H1 (cell line): ENCODE results near the gene KCNRG. TPM values are rescaled to one million over a fixed set of nuclear protein-coding genes. Genes with fewer than 3 reads are reported as not detected.

Source experiments
- CTCF ChIA-PET: fragments of 300-600 bp; sonication (Branson Sonifier 250); formaldehyde crosslinking; loops from one replicate; lab custom pipeline; 2021; ENCODE audit not compliant: partially characterized antibody; lab: Charles Lee
- POLR2A ChIA-PET: fragments of 300-600 bp; sonication (Branson Sonifier 250); formaldehyde crosslinking; loops from one replicate; lab custom pipeline; 2021; ENCODE audit warnings: inconsistent platforms; ENCODE audit not compliant: partially characterized antibody; lab: Charles Lee
- DNase-seq, 2 experiments: peaks; one replicate each; pipeline versions ENCODE4 v3.0.0 to v3.0.0-alpha.2; 2010 to 2022; ENCODE audit warnings: low spot score in 2 of 2, low read depth in 1 of 2, mixed read lengths in 1 of 2
- FAIRE-seq: peaks from 2 replicates; lab custom pipeline; 2011; peaks lifted over from hg19 to GRCh38; lab: Jason Lieb, UNC
- H2AFZ ChIP-seq: 2 replicates; pipeline ENCODE4 v1.8.1; 2012; ENCODE audit warnings: low read length, inconsistent platforms
- H2AK5ac ChIP-seq: 2 replicates; pipeline ENCODE4 v1.6.1; 2013; ENCODE audit warnings: low read depth, low read length
- H2BK120ac ChIP-seq: replicated peaks from 2 replicates; pipeline ENCODE3; 2013; ENCODE audit warnings: low read depth, low read length, inconsistent platforms
- H2BK12ac ChIP-seq: 2 replicates; pipeline ENCODE4 v1.6.1; 2013; ENCODE audit warnings: low read depth, low read length
- H2BK15ac ChIP-seq: 2 replicates; pipeline ENCODE4 v1.6.1; 2013; ENCODE audit warnings: low read length
- H2BK20ac ChIP-seq: 2 replicates; pipeline ENCODE4 v1.6.1; 2013; ENCODE audit warnings: low read length
- H2BK5ac ChIP-seq: 2 replicates; pipeline ENCODE4 v1.6.1; 2013; ENCODE audit warnings: low read depth, low read length
- H3K14ac ChIP-seq: 2 replicates; pipeline ENCODE4 v1.6.1; 2013; ENCODE audit warnings: inconsistent platforms; ENCODE audit not compliant: insufficient read length
- H3K18ac ChIP-seq: 2 replicates; pipeline ENCODE4 v1.6.1; 2013; ENCODE audit warnings: low read length; ENCODE audit errors: extremely low read depth
- H3K23ac ChIP-seq: 2 replicates; pipeline ENCODE4 v1.6.1; 2013; ENCODE audit warnings: inconsistent platforms; ENCODE audit not compliant: insufficient read length
- H3K23me2 ChIP-seq: 2 replicates; pipeline ENCODE4 v1.6.1; 2013; ENCODE audit warnings: low read depth, low read length
- H3K27ac ChIP-seq: 2 replicates; pipeline ENCODE4 v1.6.1; 2011; ENCODE audit warnings: low read depth, low read length, inconsistent platforms
- H3K27me3 ChIP-seq, 4 experiments: replicated peaks in 1 of 4; 1 replicate in 1 of 4; 2 replicates in 3 of 4; pipeline versions ENCODE4 v1.6.1 to v1.8.1; 2011 to 2013; ENCODE audit warnings: low read length in 3 of 4, mild to moderate bottlenecking in 3 of 4, inconsistent platforms in 2 of 4, mixed read lengths in 2 of 4, moderate library complexity in 1 of 4; ENCODE audit not compliant: control insufficient read depth in 3 of 4, insufficient read depth in 3 of 4; ENCODE audit errors: extremely low read depth in 1 of 4
- H3K36me3 ChIP-seq, 4 experiments: 2 replicates each; pipeline versions ENCODE4 v1.6.1 to v1.8.1; 2011 to 2013; ENCODE audit warnings: mild to moderate bottlenecking in 4 of 4, low read length in 3 of 4, moderate library complexity in 2 of 4, control low read depth in 1 of 4, inconsistent platforms in 1 of 4; ENCODE audit not compliant: insufficient read depth in 4 of 4, control insufficient read depth in 2 of 4
- H3K4ac ChIP-seq: replicated peaks from 2 replicates; pipeline ENCODE3; 2013; ENCODE audit warnings: low read length, low read depth, mixed read lengths, inconsistent platforms; ENCODE audit not compliant: insufficient read length
- H3K4me1 ChIP-seq, 4 experiments: replicated peaks in 1 of 4; 1 replicate in 1 of 4; 2 replicates in 3 of 4; pipeline versions ENCODE4 v1.6.1 to v1.8.1; 2011 to 2013; ENCODE audit warnings: low read length in 3 of 4, inconsistent platforms in 2 of 4, mixed read lengths in 1 of 4; ENCODE audit not compliant: insufficient read depth in 4 of 4, control insufficient read depth in 3 of 4
- H3K4me2 ChIP-seq, 2 experiments: 2 replicates each; pipeline versions ENCODE4 v1.6.1 to v1.8.1; 2011 to 2013; ENCODE audit warnings: low read depth in 2 of 2, low read length in 2 of 2, control low read depth in 1 of 2, inconsistent platforms in 1 of 2, mild to moderate bottlenecking in 1 of 2; ENCODE audit not compliant: insufficient read depth in 1 of 2
- H3K4me3 ChIP-seq, 4 experiments: fragments of 200-600, 300-600 bp in 1 of 4; sonication (generic), shearing (Covaris generic), sonication (Bioruptor Twin) in 1 of 4; 2 replicates each; pipeline versions ENCODE4 v1.5.1 to v1.8.1; 2011 to 2016; ENCODE audit warnings: low read length in 4 of 4, low read depth in 3 of 4, control low read depth in 2 of 4, inconsistent platforms in 2 of 4, mild to moderate bottlenecking in 2 of 4, mixed read lengths in 1 of 4, moderate library complexity in 1 of 4; ENCODE audit not compliant: insufficient read depth in 2 of 4; ENCODE audit errors: extremely low read depth in 1 of 4
- H3K56ac ChIP-seq: replicated peaks from 2 replicates; pipeline ENCODE3; 2013; ENCODE audit warnings: low read depth, mild to moderate bottlenecking, mixed read lengths, low read length, inconsistent platforms; ENCODE audit not compliant: insufficient read length
- H3K79me1 ChIP-seq: 2 replicates; pipeline ENCODE4 v1.6.1; 2013; ENCODE audit warnings: low read depth, low read length, control low read depth
- H3K79me2 ChIP-seq, 2 experiments: 2 replicates each; pipeline versions ENCODE4 v1.6.1 to v1.8.1; 2012 to 2013; ENCODE audit warnings: low read length in 2 of 2, mild to moderate bottlenecking in 2 of 2, inconsistent platforms in 1 of 2; ENCODE audit not compliant: insufficient read depth in 2 of 2, control insufficient read depth in 1 of 2
- H3K9ac ChIP-seq, 4 experiments: replicated peaks in 1 of 4; 1 replicate in 1 of 4; 2 replicates in 3 of 4; pipeline versions ENCODE4 v1.6.1 to v1.8.1; 2011 to 2013; ENCODE audit warnings: low read depth in 3 of 4, low read length in 3 of 4, control low read depth in 2 of 4, mild to moderate bottlenecking in 2 of 4, moderate library complexity in 2 of 4, inconsistent platforms in 1 of 4; ENCODE audit errors: extremely low read depth in 1 of 4
- H3K9me3 ChIP-seq, 2 experiments: 2 replicates each; pipeline versions ENCODE4 v1.6.1 to v1.8.1; 2012 to 2013; ENCODE audit warnings: mild to moderate bottlenecking in 2 of 2, moderate library complexity in 2 of 2, control low read depth in 1 of 2, inconsistent platforms in 1 of 2, low read depth in 1 of 2, low read length in 1 of 2, mixed read lengths in 1 of 2; ENCODE audit not compliant: insufficient read depth in 2 of 2
- H4K20me1 ChIP-seq, 2 experiments: replicated peaks in 1 of 2; 2 replicates each; pipeline versions ENCODE3 to v1.8.1; 2011 to 2013; ENCODE audit warnings: inconsistent platforms in 2 of 2, low read length in 2 of 2, mild to moderate bottlenecking in 1 of 2; ENCODE audit not compliant: insufficient read depth in 2 of 2, control insufficient read depth in 1 of 2
- H4K5ac ChIP-seq: 2 replicates; pipeline ENCODE4 v1.6.1; 2013; ENCODE audit warnings: low read length, low read depth, mixed read lengths, inconsistent platforms; ENCODE audit not compliant: insufficient read length
- H4K8ac ChIP-seq: 2 replicates; pipeline ENCODE4 v1.8.0; 2013; ENCODE audit warnings: mild to moderate bottlenecking, moderate library complexity, low read length, inconsistent platforms; ENCODE audit not compliant: insufficient read depth; ENCODE audit errors: extremely low read depth
- H4K91ac ChIP-seq: replicated peaks from 2 replicates; pipeline ENCODE3; 2013; ENCODE audit warnings: low read length, mixed read lengths, inconsistent platforms; ENCODE audit not compliant: insufficient read length
- CTBP2 ChIP-seq: IDR thresholded peaks from 2 replicates; pipeline ENCODE4 v1.7.0; 2011; ENCODE audit warnings: borderline replicate concordance, mild to moderate bottlenecking, moderate library complexity, mixed read lengths, low read length; ENCODE audit not compliant: insufficient read depth, insufficient read length
- polyA plus RNA-seq, 7 experiments: library from polyadenylated mRNA; depleted of rRNA in 3 of 7; stranded (reverse) in 5 of 7; unstranded in 2 of 7; fragments of >200 nt in 5 of 7; fragments of 200-250 nt in 2 of 7; gene quantifications; 1 replicate in 5 of 7; 2 replicates in 1 of 7; 4 replicates in 1 of 7; pipeline versions ENCODE4 v1.2.1 to v1.2.3, GENCODE V29; 2011 to 2013; ENCODE audit warnings: missing spikeins in 2 of 7, mixed read lengths in 2 of 7
- total RNA-seq: library from RNA; stranded (reverse); fragmentation: NEBNext Ultra II Directional; extraction: Animal tissue kit (Norgen Biotek cat#: 25700); gene quantifications from 2 replicates; pipeline ENCODE4 v1.2.1, GENCODE V29; 2021

Gene KCNRG
- total and polyA plus RNA-seq, 2 of the 8 experiments (the other 6 are each of a cell fraction or from before 2014, with no cell fraction given): 0.65 to 1.2 TPM

DNA sequence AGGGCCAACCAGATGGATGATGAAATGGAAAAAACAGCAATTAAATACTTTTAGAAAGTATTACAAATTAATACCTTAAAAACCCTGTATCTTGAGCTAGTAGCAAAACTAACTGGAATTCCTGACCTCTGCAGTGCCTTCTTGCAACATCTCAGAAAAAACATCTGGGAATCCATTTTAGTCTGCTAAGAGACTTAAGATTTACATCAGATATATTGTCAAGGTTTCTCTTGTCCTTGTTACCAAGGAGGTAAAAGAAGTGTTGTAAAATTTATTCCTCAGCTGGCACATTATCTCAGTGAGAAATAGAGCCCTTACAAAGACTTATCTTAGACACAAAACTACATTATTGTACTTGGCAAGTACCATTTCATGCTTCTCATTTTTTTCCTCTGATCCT lies 18.5 kb downstream of the KCNRG start:
- no peak for FAIRE-seq
- TF ChIP-seq CTBP2: no peak

More for the DNA sequence above, 18.5 kb downstream of the KCNRG start:
- H4K5ac ChIP-seq: no peak overlapping the region
- no peak overlapping the region for H4K8ac ChIP-seq
- H3K27me3 ChIP-seq: no peaks in the 10 kb centered on the region
- no peak overlapping the region for H3K4me2 ChIP-seq
- no peaks in the 10 kb centered on the region for H3K36me3 ChIP-seq
- no peaks in the 10 kb centered on the region for H3K9me3 ChIP-seq
- no peak for DNase-seq
- no peak overlapping the region for H2BK5ac ChIP-seq
- H3K4me3 ChIP-seq: no peak overlapping the region
- no peak overlapping the region for H3K9ac ChIP-seq
- H3K14ac ChIP-seq: no peak overlapping the region
- ChIA-PET POLR2A (interaction anchor here (0.8 kb wide), 1 partner anchor 12 kb away, joined by 3 read pairs; no protein-coding TSS in a partner anchor), CTCF (no interaction called here)
- H2BK15ac ChIP-seq: no peak overlapping the region
- H3K27ac ChIP-seq: no peak overlapping the region
- H4K20me1 ChIP-seq: no peaks in the 10 kb centered on the region
- no peak overlapping the region for H2BK20ac ChIP-seq
- no peak overlapping the region for H3K4ac ChIP-seq
- no peak overlapping the region for H4K91ac ChIP-seq
- no peaks in the 10 kb centered on the region for H3K23me2 ChIP-seq
- no peak overlapping the region for H3K18ac ChIP-seq
- no peak overlapping the region for H3K56ac ChIP-seq
- no peaks in the 10 kb centered on the region for H3K4me1 ChIP-seq
- no peak overlapping the region for H2AK5ac ChIP-seq
- no peak overlapping the region for H2BK12ac ChIP-seq
- no peaks in the 10 kb centered on the region for H3K79me1 ChIP-seq
- H3K23ac ChIP-seq: no peak overlapping the region
- H3K79me2 ChIP-seq: no peaks in the 10 kb centered on the region
- no peak overlapping the region for H2BK120ac ChIP-seq
- H2AFZ ChIP-seq: no peak overlapping the region
